H1 (cell line): Measurements from ENCODE around the gene WDR81.
"Not testable (repeated sequence)": the region's sequence is repeated elsewhere in the genome, so short reads cannot be mapped to it uniquely, and the experiment has no call there.

Experiments used
- ATF2 ChIP-seq: IDR thresholded peaks from 2 replicates; pipeline ENCODE4 v1.6.1; 2012; ENCODE audit warnings: low read length, inconsistent platforms
- EP300 ChIP-seq, 2 experiments: IDR thresholded peaks; 1 replicate in 1 of 2; 2 replicates in 1 of 2; pipeline ENCODE4 v1.6.1; 2011 to 2012; ENCODE audit warnings: low read depth in 2 of 2, low read length in 2 of 2, mild to moderate bottlenecking in 2 of 2, borderline replicate concordance in 1 of 2, inconsistent platforms in 1 of 2, moderate library complexity in 1 of 2
- FOSL1 ChIP-seq: IDR thresholded peaks from 2 replicates; pipeline ENCODE4 v1.6.1; 2011; ENCODE audit warnings: mild to moderate bottlenecking, low read depth, low read length, moderate library complexity; ENCODE audit not compliant: insufficient read depth
- HDAC2 ChIP-seq, 2 experiments: fragments of 300-600 bp in 1 of 2; sonication (generic) in 1 of 2; IDR thresholded peaks; 2 replicates each; pipeline ENCODE4 v1.6.1; 2011 to 2012; ENCODE audit warnings: low read depth in 2 of 2, low read length in 2 of 2, mild to moderate bottlenecking in 2 of 2, moderate library complexity in 2 of 2, borderline replicate concordance in 1 of 2, inconsistent platforms in 1 of 2
- HDAC6 ChIP-seq: IDR thresholded peaks from one replicate; pipeline ENCODE4 v1.7.1; 2012; ENCODE audit warnings: low read depth, mild to moderate bottlenecking, inconsistent platforms, low read length, moderate library complexity
- JUND ChIP-seq: IDR thresholded peaks from 2 replicates; pipeline ENCODE4 v1.6.1; 2011; ENCODE audit warnings: mild to moderate bottlenecking, improper control_type of control experiment, low read length
- MAFK ChIP-seq: IDR thresholded peaks from 2 replicates; pipeline ENCODE4 v1.6.1; 2012; ENCODE audit warnings: low read depth, mild to moderate bottlenecking, improper control_type of control experiment, low read length
- MAX ChIP-seq: IDR thresholded peaks from 2 replicates; pipeline ENCODE4 v1.6.1; 2012; ENCODE audit warnings: inconsistent platforms
- POLR2A ChIP-seq, 2 experiments: IDR thresholded peaks; 1 replicate in 1 of 2; 2 replicates in 1 of 2; pipeline ENCODE4 v1.6.1; 2011; ENCODE audit warnings: low read depth in 2 of 2, low read length in 2 of 2, mild to moderate bottlenecking in 2 of 2; ENCODE audit errors: control extremely low read depth in 1 of 2
- SP1 ChIP-seq: IDR thresholded peaks from 2 replicates; pipeline ENCODE4 v1.6.1; 2011; ENCODE audit warnings: low read depth, low read length
- USF2 ChIP-seq: IDR thresholded peaks from 2 replicates; pipeline ENCODE4 v1.6.1; 2011; ENCODE audit warnings: low read length, improper control_type of control experiment
- TF ChIP-seq, protein P1 (sequence below), 3 experiments: IDR thresholded peaks; 1 replicate in 2 of 3; 2 replicates in 1 of 3; pipeline versions ENCODE4 v1.5.1 to v1.6.1; 2011; ENCODE audit warnings: low read length in 3 of 3, mild to moderate bottlenecking in 3 of 3, inconsistent platforms in 2 of 3, low read depth in 1 of 3, moderate library complexity in 1 of 3; ENCODE audit not compliant: insufficient read depth in 1 of 3; ENCODE audit errors: control extremely low read depth in 1 of 3

DNA sequence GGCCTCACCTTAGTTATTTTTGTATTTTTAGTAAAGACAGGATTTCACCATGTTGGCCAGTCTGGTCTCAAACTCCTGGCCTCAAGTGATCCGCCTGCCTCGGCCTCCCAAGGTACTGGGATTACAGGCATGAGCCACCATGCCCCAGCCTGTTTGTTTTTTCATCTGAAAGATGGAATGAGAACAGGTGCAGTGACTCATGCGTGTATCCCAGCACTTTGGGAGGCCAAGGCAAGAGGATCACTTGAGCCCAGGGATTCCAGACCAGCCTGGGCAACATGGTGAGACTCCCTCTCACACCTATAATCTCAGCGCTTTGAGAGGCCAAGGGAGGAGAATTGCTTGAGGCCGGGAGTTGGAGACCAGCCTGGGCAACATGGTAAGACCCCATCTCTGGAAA, 24.6 kb upstream of the WDR81 start:
- not testable (repeated sequence) for TF ChIP-seq ATF2; MAFK; MAX; POLR2A (IDR thresholded peaks at IDR 0.05; ENCODE audit: control extremely low read depth in 1 of 2, low read depth in 2 of 2, low read length in 2 of 2); FOSL1; EP300 (IDR thresholded peaks at IDR 0.05; ENCODE audit: borderline replicate concordance in 1 of 2, low read depth in 2 of 2, low read length in 2 of 2); HDAC6; JUND; USF2; HDAC2 (IDR thresholded peaks at IDR 0.05; ENCODE audit: borderline replicate concordance in 1 of 2, low read depth in 2 of 2, low read length in 2 of 2); SP1
- TF ChIP-seq, protein P1, sequence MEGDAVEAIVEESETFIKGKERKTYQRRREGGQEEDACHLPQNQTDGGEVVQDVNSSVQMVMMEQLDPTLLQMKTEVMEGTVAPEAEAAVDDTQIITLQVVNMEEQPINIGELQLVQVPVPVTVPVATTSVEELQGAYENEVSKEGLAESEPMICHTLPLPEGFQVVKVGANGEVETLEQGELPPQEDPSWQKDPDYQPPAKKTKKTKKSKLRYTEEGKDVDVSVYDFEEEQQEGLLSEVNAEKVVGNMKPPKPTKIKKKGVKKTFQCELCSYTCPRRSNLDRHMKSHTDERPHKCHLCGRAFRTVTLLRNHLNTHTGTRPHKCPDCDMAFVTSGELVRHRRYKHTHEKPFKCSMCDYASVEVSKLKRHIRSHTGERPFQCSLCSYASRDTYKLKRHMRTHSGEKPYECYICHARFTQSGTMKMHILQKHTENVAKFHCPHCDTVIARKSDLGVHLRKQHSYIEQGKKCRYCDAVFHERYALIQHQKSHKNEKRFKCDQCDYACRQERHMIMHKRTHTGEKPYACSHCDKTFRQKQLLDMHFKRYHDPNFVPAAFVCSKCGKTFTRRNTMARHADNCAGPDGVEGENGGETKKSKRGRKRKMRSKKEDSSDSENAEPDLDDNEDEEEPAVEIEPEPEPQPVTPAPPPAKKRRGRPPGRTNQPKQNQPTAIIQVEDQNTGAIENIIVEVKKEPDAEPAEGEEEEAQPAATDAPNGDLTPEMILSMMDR (IDR thresholded peaks at IDR 0.05; ENCODE audit: control extremely low read depth in 1 of 3, insufficient read depth in 1 of 3, low read depth in 1 of 3, low read length in 3 of 3): not testable (repeated sequence)
